Measurements from ENCODE around the gene HS6ST1.

The HS6ST1 gene

DNA sequence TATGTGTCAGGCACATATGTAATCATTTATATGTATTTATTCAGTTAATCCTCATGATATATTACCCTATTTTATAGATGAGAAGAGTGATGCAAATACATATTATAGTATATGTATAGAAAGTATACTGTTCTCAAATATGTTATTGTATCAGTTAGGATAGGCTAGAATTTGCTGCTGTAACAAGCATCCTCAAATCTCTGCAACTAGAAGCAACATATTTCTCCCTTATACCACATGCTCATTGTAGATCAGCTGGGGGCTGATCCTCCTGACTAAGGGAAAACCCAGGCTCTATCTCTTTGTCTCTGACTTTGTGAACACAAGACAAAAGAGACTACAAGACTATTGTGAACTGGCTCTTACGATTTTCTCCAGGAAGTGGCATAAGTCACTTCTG is 24.8 kb upstream of the HS6ST1 start:
- DNase-seq (ENCODE audit: low read depth in 2 of 2), result no peak
- TF ChIP-seq, protein P1, sequence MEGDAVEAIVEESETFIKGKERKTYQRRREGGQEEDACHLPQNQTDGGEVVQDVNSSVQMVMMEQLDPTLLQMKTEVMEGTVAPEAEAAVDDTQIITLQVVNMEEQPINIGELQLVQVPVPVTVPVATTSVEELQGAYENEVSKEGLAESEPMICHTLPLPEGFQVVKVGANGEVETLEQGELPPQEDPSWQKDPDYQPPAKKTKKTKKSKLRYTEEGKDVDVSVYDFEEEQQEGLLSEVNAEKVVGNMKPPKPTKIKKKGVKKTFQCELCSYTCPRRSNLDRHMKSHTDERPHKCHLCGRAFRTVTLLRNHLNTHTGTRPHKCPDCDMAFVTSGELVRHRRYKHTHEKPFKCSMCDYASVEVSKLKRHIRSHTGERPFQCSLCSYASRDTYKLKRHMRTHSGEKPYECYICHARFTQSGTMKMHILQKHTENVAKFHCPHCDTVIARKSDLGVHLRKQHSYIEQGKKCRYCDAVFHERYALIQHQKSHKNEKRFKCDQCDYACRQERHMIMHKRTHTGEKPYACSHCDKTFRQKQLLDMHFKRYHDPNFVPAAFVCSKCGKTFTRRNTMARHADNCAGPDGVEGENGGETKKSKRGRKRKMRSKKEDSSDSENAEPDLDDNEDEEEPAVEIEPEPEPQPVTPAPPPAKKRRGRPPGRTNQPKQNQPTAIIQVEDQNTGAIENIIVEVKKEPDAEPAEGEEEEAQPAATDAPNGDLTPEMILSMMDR (IDR thresholded peaks at IDR 0.05; ENCODE audit: low read depth, low read length), result no peak
- H3K4me3 ChIP-seq (replicated peaks in 1 of 2; ENCODE audit: low read depth in 2 of 2, low read length in 2 of 2), result no peak overlapping the region

DNA sequence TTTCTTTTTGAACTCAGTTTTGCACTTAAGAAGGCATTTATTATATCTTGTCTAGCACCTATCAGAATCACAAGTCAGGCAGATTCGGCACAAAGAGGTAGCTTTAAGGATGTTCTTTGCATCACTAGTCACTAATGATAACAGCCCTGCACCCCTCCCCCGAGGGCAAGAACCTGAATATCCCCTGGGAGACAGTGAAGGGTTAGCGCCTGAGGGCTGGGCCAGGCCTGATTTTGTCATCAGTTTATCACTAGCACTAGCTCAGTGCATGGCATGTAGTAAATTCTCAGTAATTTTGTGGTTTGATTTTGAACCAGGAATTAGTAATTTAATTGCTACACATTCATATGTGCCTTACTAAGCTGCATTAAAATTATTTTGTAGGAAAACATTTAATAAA is 23.9 kb upstream of the HS6ST1 start:
- H3K4me3 ChIP-seq (replicated peaks in 1 of 2; ENCODE audit: low read depth in 2 of 2, low read length in 2 of 2), result no peak overlapping the region
- DNase-seq (ENCODE audit: low read depth in 2 of 2), result no peak
- TF ChIP-seq, protein P1 (IDR thresholded peaks at IDR 0.05; ENCODE audit: low read depth, low read length), result no peak

DNA sequence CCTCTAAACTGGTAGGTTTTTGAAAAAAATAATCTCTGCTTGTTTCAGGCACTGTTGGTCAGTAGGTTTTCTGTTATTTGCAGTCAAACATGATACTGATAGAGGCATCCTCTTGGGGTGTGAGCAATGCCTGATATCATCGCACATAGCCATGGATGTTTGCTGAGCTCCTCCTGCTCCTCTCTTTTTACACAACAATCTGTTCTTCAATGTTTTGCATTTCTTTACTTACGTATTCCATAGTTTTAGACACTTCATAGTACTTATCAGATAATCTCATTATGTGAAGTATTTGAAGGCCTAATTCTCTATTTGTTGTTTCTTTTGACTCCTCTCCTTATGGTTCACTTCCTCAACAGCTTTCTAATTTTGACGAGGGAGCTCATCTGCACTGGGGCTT is 23.0 kb upstream of the HS6ST1 start:
- DNase-seq (ENCODE audit: low read depth in 2 of 2), result no peak
- TF ChIP-seq, protein P1 (IDR thresholded peaks at IDR 0.05; ENCODE audit: low read depth, low read length), result no peak
- no peak overlapping the region for H3K4me3 ChIP-seq (replicated peaks in 1 of 2; ENCODE audit: low read depth in 2 of 2, low read length in 2 of 2)

DNA sequence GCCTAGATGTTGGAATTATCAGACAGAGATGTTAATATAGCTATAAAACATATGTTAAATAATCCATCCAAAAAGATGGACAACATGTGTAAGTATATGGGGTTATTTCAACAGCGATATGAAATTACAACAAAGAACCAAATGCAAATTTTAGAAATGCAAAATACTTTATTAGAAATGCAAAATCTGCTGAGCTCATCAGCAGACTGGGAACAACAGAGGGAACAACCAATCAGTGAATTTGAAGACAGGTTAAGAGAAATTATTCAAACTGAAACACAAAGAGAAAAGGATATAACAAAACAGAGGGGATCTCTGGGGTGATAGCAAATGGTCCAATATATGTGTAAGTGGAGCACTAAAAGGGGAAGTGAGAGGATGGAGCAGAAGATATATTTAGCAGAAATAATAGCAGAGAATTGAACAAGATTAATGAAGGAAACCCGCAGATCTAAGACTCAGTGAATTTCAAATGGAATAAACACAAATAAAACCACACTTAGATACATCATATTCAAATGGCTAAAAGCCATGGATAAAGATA is 13.5 kb upstream of the HS6ST1 start:
- no peak for DNase-seq (ENCODE audit: low read depth in 2 of 2)
- no peak overlapping the region for H3K4me3 ChIP-seq (replicated peaks in 1 of 2; ENCODE audit: low read depth in 2 of 2, low read length in 2 of 2)
- TF ChIP-seq, protein P1 (IDR thresholded peaks at IDR 0.05; ENCODE audit: low read depth, low read length), result no peak

DNA sequence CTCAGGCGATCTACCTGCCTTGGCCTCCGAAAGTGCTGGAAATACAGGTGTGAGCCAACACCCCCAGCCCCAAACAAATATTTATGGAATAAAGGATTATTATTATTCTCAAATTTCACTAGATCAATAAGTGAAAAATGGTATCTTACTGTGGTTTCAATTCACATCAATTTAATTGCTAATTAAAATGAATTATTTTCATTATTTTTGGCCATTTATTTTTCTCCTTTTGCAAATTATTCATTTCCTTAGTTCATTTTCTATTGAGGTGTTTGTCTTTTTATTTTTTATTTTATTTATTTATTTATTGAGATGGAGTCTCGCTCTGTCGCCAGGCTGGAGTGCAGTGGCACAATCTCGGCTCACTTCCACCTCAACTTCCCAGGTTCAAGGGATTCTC is 11.9 kb upstream of the HS6ST1 start:
- no peak for DNase-seq (ENCODE audit: low read depth in 2 of 2)
- no peak overlapping the region for H3K4me3 ChIP-seq (replicated peaks in 1 of 2; ENCODE audit: low read depth in 2 of 2, low read length in 2 of 2)
- TF ChIP-seq, protein P1 (IDR thresholded peaks at IDR 0.05; ENCODE audit: low read depth, low read length), result no peak

DNA sequence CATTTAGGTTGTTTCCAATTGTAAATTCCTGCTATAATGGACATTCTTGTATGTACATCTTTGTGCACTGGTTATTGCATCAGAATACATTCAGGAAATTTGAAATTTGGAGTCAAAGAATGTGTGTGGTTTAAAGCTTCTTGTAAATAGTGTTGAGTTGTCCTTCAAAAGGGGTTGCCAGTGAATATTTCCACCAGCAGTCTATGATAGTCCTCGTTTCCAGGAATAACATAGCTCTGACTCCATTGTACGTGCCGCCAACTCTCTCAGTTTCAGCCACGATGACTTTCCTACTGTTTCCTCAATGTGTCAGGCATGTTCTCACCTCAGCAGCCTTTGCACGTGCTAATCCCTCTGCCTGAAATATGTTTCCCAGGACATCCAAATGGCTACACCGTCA is 10.9 kb upstream of the HS6ST1 start:
- H3K4me3 ChIP-seq (replicated peaks in 1 of 2; ENCODE audit: low read depth in 2 of 2, low read length in 2 of 2), result no peak overlapping the region
- TF ChIP-seq, protein P1 (IDR thresholded peaks at IDR 0.05; ENCODE audit: low read depth, low read length), result no peak
- DNase-seq (ENCODE audit: low read depth in 2 of 2), result peak in 1 of 2 donors; percentile 69
